HepG2 (cell line): ENCODE results near the gene TXNRD3. TPM values are rescaled to one million over a fixed set of nuclear protein-coding genes. Genes with fewer than 3 reads are reported as not detected.

Experiments
- ATAC-seq: fragments of 200-7000 bp; cut with Tn5 transposase; 3 replicates; pipeline ENCODE4 v1.9.1; 2020; ENCODE audit warnings: mild to moderate bottlenecking, moderate library complexity
- BruUV-seq: library from RNA; stranded (reverse); fragments of 400-500 nt; replicated peaks from 2 replicates; lab custom pipeline; 2021; lab: Mats Ljungman, UMichigan
- CTCF ChIA-PET: fragments of 300-600 bp; formaldehyde crosslinking; extraction: SDS; loops from one replicate; lab custom pipeline; 2021; ENCODE audit warnings: low total read pairs, inconsistent platforms, low intra/inter-chr PET ratio; lab: Yijun Ruan, JAX
- POLR2A ChIA-PET: fragments of 350-600 bp; sonication (Branson Sonifier 250); formaldehyde crosslinking; loops from one replicate; lab custom pipeline; 2020; ENCODE audit warnings: antibody characterized with exemption, inconsistent platforms; lab: Yijun Ruan, JAX
- DNase-seq: peaks from one replicate; pipeline ENCODE4 v3.0.0-alpha.2; 2015; ENCODE audit warnings: low spot score
- FAIRE-seq: peaks from 3 replicates; lab custom pipeline; 2011; peaks lifted over from hg19 to GRCh38; lab: Jason Lieb, UNC
- H2AFZ ChIP-seq: one replicate; pipeline ENCODE4 v1.6.1; 2011; ENCODE audit warnings: low read length, inconsistent platforms
- H3K27ac ChIP-seq: fragments of 300-600 bp; 3 replicates; pipeline ENCODE4 v1.8.0; 2011; ENCODE audit warnings: mixed run types, mild to moderate bottlenecking, mixed read lengths, low read length, inconsistent platforms; ENCODE audit not compliant: insufficient read depth; ENCODE audit errors: extremely low read length
- H3K27me3 ChIP-seq, 2 experiments: fragments of 200-600 bp in 1 of 2; 2 replicates in 1 of 2; 3 replicates in 1 of 2; pipeline versions ENCODE4 v1.6.0 to v1.8.0; 2011; ENCODE audit warnings: low read length in 2 of 2, mild to moderate bottlenecking in 2 of 2, moderate library complexity in 2 of 2, inconsistent platforms in 1 of 2; ENCODE audit not compliant: insufficient read depth in 2 of 2, control insufficient read depth in 1 of 2
- H3K36me3 ChIP-seq, 2 experiments: fragments of 200-600 bp in 1 of 2; replicated peaks in 1 of 2; 2 replicates in 1 of 2; 3 replicates in 1 of 2; pipeline versions ENCODE4 v1.5.1 to v1.8.0; 2011; ENCODE audit warnings: low read length in 2 of 2, inconsistent platforms in 1 of 2; ENCODE audit not compliant: insufficient read depth in 2 of 2, control insufficient read depth in 1 of 2
- H3K4me1 ChIP-seq: 2 replicates; pipeline ENCODE4 v1.5.1; 2012; ENCODE audit warnings: low read length, inconsistent platforms; ENCODE audit not compliant: insufficient read depth
- H3K4me2 ChIP-seq: 2 replicates; pipeline ENCODE4 v1.6.0; 2011; ENCODE audit warnings: low read depth, low read length, inconsistent platforms
- H3K4me3 ChIP-seq, 3 experiments: fragments of 200-600 bp in 1 of 3; sonication (generic), shearing (Covaris generic) in 1 of 3; replicated peaks in 1 of 3; 2 replicates each; pipeline ENCODE4 v1.5.1; 2011 to 2016; ENCODE audit warnings: low read length in 3 of 3, inconsistent platforms in 2 of 3, low read depth in 2 of 3, mild to moderate bottlenecking in 2 of 3, control low read depth in 1 of 3, mixed read lengths in 1 of 3; ENCODE audit not compliant: insufficient read depth in 1 of 3
- H3K79me2 ChIP-seq: one replicate; pipeline ENCODE4 v1.6.1; 2011; ENCODE audit warnings: low read length, inconsistent platforms; ENCODE audit not compliant: insufficient read depth
- H3K9ac ChIP-seq: 2 replicates; pipeline ENCODE4 v1.6.0; 2011; ENCODE audit warnings: mild to moderate bottlenecking, low read depth, low read length, inconsistent platforms; ENCODE audit not compliant: insufficient read depth
- H3K9me3 ChIP-seq: 2 replicates; pipeline ENCODE4 v1.5.1; 2012; ENCODE audit warnings: mild to moderate bottlenecking, low read length
- H4K20me1 ChIP-seq: 2 replicates; pipeline ENCODE4 v1.6.0; 2011; ENCODE audit warnings: inconsistent platforms, mild to moderate bottlenecking, low read length, moderate library complexity; ENCODE audit not compliant: insufficient read depth
- CHD4 ChIP-seq: fragments of 200-600 bp; sonication (generic); IDR thresholded peaks from 2 replicates; pipeline ENCODE4 v1.7.0; 2017; ENCODE audit warnings: mild to moderate bottlenecking, low read length, borderline replicate concordance
- EED ChIP-seq: sonication (generic); formaldehyde crosslinking; IDR thresholded peaks from 2 replicates; pipeline ENCODE4 v1.5.0; 2020; ENCODE audit warnings: mild to moderate bottlenecking, missing genetic modification reagents
- FLYWCH1 ChIP-seq: sonication (generic); formaldehyde crosslinking; IDR thresholded peaks from 2 replicates; pipeline ENCODE4 v1.8.1; 2023; ENCODE audit warnings: mild to moderate bottlenecking, missing genetic modification reagents
- GATA4 ChIP-seq: sonication (generic); IDR thresholded peaks from 2 replicates; pipeline ENCODE4 v1.6.1; 2016; ENCODE audit warnings: antibody characterized with exemption, low read depth, borderline replicate concordance
- KDM5A ChIP-seq: fragments of 200-600 bp; sonication (generic); IDR thresholded peaks from 2 replicates; pipeline ENCODE4 v1.7.0; 2018; ENCODE audit warnings: antibody characterized with exemption, mild to moderate bottlenecking, low read length, borderline replicate concordance
- KLF13 ChIP-seq: sonication (generic); formaldehyde crosslinking; IDR thresholded peaks from 2 replicates; pipeline ENCODE4 v1.4.0; 2020; ENCODE audit warnings: mild to moderate bottlenecking, missing genetic modification reagents
- NFIC ChIP-seq: IDR thresholded peaks from 2 replicates; pipeline ENCODE4 v1.6.1; 2012; ENCODE audit warnings: mild to moderate bottlenecking, low read length, inconsistent platforms
- NPAS2 ChIP-seq: sonication (generic); formaldehyde crosslinking; IDR thresholded peaks from 2 replicates; pipeline ENCODE4 v1.8.0; 2022; ENCODE audit warnings: mild to moderate bottlenecking, missing genetic modification reagents, borderline replicate concordance
- PCBP2 ChIP-seq: fragments of 200-400 bp; formaldehyde crosslinking; optimal IDR thresholded peaks from 2 replicates; pipeline ENCODE3; 2018; ENCODE audit warnings: low read length, low read depth; ENCODE audit not compliant: poor library complexity, severe bottlenecking
- SRSF4 ChIP-seq: fragments of 200-400 bp; formaldehyde crosslinking; IDR thresholded peaks from one replicate; pipeline ENCODE4 v1.6.1; 2018; ENCODE audit warnings: mild to moderate bottlenecking, low read depth, low read length, moderate library complexity; ENCODE audit not compliant: poor library complexity, severe bottlenecking
- ZBTB40 ChIP-seq, 2 experiments: fragments of 450-650 bp in 1 of 2; sonication (generic) in 1 of 2; formaldehyde crosslinking in 1 of 2; IDR thresholded peaks; 2 replicates each; pipeline versions ENCODE4 v1.6.1 to v1.8.0; 2016 to 2022; ENCODE audit warnings: antibody characterized with exemption in 1 of 2, mild to moderate bottlenecking in 1 of 2, missing genetic modification reagents in 1 of 2
- ZBTB8A ChIP-seq: sonication (generic); formaldehyde crosslinking; IDR thresholded peaks from 2 replicates; pipeline ENCODE4 v1.4.0; 2020; ENCODE audit warnings: mild to moderate bottlenecking, low read depth, missing genetic modification reagents, borderline replicate concordance
- ZNF207 ChIP-seq: fragments of 450-650 bp; IDR thresholded peaks from 2 replicates; pipeline ENCODE4 v1.6.1; 2016; ENCODE audit warnings: antibody characterized with exemption, borderline replicate concordance
- ZNF552 ChIP-seq: sonication (generic); formaldehyde crosslinking; IDR thresholded peaks from 2 replicates; pipeline ENCODE4 v1.9.0; 2022; ENCODE audit warnings: missing genetic modification reagents, mild to moderate bottlenecking, borderline replicate concordance
- ZNF788 ChIP-seq: sonication (generic); formaldehyde crosslinking; IDR thresholded peaks from 2 replicates; pipeline ENCODE4 v1.5.0; 2020; ENCODE audit warnings: mild to moderate bottlenecking, missing genetic modification reagents, borderline replicate concordance
- WGBS: methylation state at CpG from one replicate; pipeline ENCODE4 v1.1.6; 2017; ENCODE audit warnings: low lambda C conversion rate; 5-methylcytosine and 5-hydroxymethylcytosine counted together
- in situ Hi-C: cut with HindIII; loops from 2 replicates; pipeline ENCODE4 v1.10.0; 2017; ENCODE audit warnings: low pct_unique_long_range_greater_than_20kb; ENCODE audit not compliant: extremely low pct_ligation_motif_present
- intact Hi-C: fragments of 100-400 bp; cut with micrococcal nuclease; formaldehyde crosslinking; loops from one replicate; pipeline ENCODE4 v1.10.0; 2022; ENCODE audit not compliant: unreplicated experiment
- polyA plus RNA-seq, 8 experiments: library from polyadenylated mRNA; depleted of rRNA in 3 of 8; stranded (reverse) in 7 of 8; unstranded in 1 of 8; fragments of >200 nt; fragmentation: Illumina TruSeq in 4 of 8; extraction: Trizol in 4 of 8; gene quantifications; 2 replicates each; pipeline versions ENCODE4 v1.2.1 to v1.2.3, GENCODE V29; 2011 to 2016; ENCODE audit warnings: low read depth in 4 of 8, missing spikeins in 1 of 8, mixed read lengths in 1 of 8; ENCODE audit not compliant: insufficient read depth in 1 of 8
- total RNA-seq, 5 experiments: library from RNA; depleted of rRNA; stranded (reverse); fragments of >200 nt; fragmentation: Illumina TruSeq; extraction: Trizol; gene quantifications; 2 replicates each; pipeline ENCODE4 v1.2.3, GENCODE V29; 2016; ENCODE audit warnings: low read depth in 1 of 5

Gene TXNRD3
- total and polyA plus RNA-seq, 2 of the 13 experiments (the other 11 are each of a cell fraction or from before 2014, with no cell fraction given): 4.8 to 20.7 TPM

- WGBS: 95% methylated on average over 1 of the region's 1 CpG
- DNase-seq (no peak), FAIRE-seq (no peak), ATAC-seq (no peak)
- Histone ChIP-seq H3K9ac (no peak overlapping the region), H3K4me1 (no peaks in the 10 kb centered on the region), H3K4me2 (no peak overlapping the region), H3K27me3 (no peaks in the 10 kb centered on the region), H3K79me2 (no peaks in the 10 kb centered on the region), H3K9me3 (no peaks in the 10 kb centered on the region), H3K36me3 (peaks cover 0 to 10% of the 10 kb centered on the region in 2 experiments; a peak in 1 of 5 replicates), H3K27ac (no peak overlapping the region), H2AFZ (no peak overlapping the region), H3K4me3 (no peak overlapping the region), H4K20me1 (no peaks in the 10 kb centered on the region)
- POLR2A ChIA-PET: no interaction called here
- intact Hi-C loops: no loop called here
- in situ Hi-C loops: no loop called here
- CTCF ChIA-PET: no interaction called here
- no TSS peak for BruUV-seq
- no peak for TF ChIP-seq KDM5A
- no peak for TF ChIP-seq ZBTB8A
- TF ChIP-seq ZBTB40 (IDR thresholded peaks at IDR 0.05): no peak
- no peak for TF ChIP-seq ZBTB40 (CRISPR knock-in tag; IDR thresholded peaks at IDR 0.05)
- no peak for TF ChIP-seq EED
- no peak for TF ChIP-seq ZNF207
- TF ChIP-seq CHD4: no peak
- no peak for TF ChIP-seq GATA4
- TF ChIP-seq NFIC: no peak
- no peak for TF ChIP-seq ZNF552 (CRISPR knock-in tag)
- TF ChIP-seq FLYWCH1 (CRISPR knock-in tag): no peak
- TF ChIP-seq KLF13: no peak
- no peak for TF ChIP-seq NPAS2 (CRISPR knock-in tag)
- no peak for TF ChIP-seq PCBP2
- no peak for TF ChIP-seq SRSF4
- no peak for TF ChIP-seq ZNF788 (CRISPR knock-in tag)
These were observed 33.8 kb downstream of the TXNRD3 start for GRCh38 chr3:126621171-126621570.
